ENCODE data around the gene MRPL42. TPM values are rescaled to one million over a fixed set of nuclear protein-coding genes. Genes with fewer than 3 reads are reported as not detected.

The MRPL42 gene
- total RNA-seq: 57.8 and 60.6 TPM in 2 replicates

DNA sequence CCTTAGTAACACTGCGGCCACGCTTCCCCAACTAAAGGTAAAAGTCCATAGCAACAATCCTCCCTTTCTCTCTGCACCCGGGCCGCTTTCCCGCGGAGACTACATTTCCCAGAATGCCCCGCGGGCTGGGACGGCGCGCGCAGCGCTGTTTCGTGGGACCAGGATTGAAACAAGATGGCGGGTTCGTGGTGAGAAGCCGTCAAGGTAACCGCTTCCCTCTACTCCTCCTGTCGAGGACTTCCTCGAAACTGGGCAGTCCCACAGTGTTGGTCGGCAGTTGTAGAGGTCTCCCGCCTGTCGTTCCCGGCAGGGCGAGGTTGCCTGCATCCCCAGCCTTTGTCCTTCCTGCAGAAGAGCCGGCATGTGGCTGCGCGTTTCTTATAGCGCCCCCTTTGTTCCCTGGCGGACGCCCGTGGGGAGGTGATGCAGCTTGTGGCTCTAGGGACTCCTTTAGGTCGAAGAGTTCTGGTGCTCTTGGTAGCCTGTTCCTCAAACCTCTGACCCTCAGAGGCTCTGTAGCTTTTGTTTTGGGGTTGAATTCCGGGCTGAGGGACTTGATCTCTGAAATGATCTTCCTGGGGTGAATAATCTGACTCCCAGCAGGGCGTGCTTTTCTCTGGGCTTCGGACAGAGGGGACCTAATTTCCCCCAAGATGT, at the start of gene MRPL42:
MRPL42 (plus strand) TSS at position 164 of the 657 bp plus-strand sequence. CDS start 1,772 bp downstream, outside the sequence.

DNA sequence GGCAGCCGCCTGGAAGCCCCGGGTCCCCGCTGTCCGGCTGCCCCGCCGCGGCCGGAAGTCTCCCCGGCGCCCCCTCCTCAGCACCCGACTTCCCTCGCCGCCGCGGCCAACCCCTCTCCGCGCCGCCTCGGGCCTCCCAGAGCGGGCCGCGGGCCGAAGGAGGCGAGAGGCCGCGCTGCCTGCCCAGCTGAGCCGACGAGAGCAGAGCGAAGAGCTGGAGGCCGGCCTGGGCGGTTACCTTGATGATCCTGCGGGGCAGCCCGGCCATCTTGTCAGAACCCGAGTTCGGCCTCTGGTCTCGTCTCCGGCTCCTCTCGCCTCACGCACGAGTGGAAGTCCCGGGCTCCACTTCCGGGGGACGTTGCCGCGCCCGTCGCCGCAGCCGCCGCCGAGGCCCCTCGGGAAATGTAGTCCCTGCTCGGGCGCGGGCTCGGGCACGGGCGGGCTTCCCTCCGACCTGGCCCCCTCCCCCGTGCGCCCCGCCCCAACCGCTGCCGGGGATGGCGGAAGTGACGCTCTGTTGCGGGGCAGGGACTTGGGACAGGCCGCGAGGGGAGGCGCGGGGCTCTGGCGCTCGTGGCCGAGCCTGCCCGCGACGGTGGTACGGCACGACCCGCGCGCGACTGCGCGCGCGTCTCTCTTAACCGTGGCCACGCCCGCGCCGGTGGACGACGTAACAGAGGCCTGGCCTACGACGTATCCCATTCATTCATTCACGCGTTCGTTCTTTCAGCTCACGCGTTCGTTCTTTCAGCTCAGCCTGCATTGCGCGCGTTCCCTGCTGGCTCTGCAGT, 25.5 kb upstream of the MRPL42 start, which contains the start of gene UBE2N:
UBE2N (minus strand) TSS at position 331 of the 794 bp plus-strand sequence; CDS start at position 268, 63 bp downstream.

Other genes with a start within 250 kb of the MRPL42 start
- gene NUDT4, start 89.6 kb upstream of the MRPL42 start, total RNA-seq: 53.9 and 92.6 TPM in 2 replicates
- 106 and 120 TPM in 2 replicates for gene UBE2N, start 25.6 kb upstream of the MRPL42 start, total RNA-seq
- 46.7 and 56.8 TPM in 2 replicates for gene SOCS2, start 105.2 kb downstream of the MRPL42 start, total RNA-seq
- gene CRADD, start 209.9 kb downstream of the MRPL42 start, total RNA-seq: 19.3 and 20.0 TPM in 2 replicates

Data from aortic smooth muscle cell (primary cell).